GM21390 (cell line): ENCODE measurements around the gene TMC2.
"Not testable (repeated sequence)": the region's sequence is repeated elsewhere in the genome, so short reads cannot be mapped to it uniquely, and the experiment has no call there.

ENCODE experiments used
- ATAC-seq: cut with Tn5 transposase; IDR thresholded peaks from one replicate; pipeline ENCODE4 v1.9.1; 2021; ENCODE audit not compliant: unreplicated experiment

Gene TMC2, protein sequence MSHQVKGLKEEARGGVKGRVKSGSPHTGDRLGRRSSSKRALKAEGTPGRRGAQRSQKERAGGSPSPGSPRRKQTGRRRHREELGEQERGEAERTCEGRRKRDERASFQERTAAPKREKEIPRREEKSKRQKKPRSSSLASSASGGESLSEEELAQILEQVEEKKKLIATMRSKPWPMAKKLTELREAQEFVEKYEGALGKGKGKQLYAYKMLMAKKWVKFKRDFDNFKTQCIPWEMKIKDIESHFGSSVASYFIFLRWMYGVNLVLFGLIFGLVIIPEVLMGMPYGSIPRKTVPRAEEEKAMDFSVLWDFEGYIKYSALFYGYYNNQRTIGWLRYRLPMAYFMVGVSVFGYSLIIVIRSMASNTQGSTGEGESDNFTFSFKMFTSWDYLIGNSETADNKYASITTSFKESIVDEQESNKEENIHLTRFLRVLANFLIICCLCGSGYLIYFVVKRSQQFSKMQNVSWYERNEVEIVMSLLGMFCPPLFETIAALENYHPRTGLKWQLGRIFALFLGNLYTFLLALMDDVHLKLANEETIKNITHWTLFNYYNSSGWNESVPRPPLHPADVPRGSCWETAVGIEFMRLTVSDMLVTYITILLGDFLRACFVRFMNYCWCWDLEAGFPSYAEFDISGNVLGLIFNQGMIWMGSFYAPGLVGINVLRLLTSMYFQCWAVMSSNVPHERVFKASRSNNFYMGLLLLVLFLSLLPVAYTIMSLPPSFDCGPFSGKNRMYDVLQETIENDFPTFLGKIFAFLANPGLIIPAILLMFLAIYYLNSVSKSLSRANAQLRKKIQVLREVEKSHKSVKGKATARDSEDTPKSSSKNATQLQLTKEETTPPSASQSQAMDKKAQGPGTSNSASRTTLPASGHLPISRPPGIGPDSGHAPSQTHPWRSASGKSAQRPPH

GRCh38 chr20:2536560-2536986 is at the start of gene TMC2:
TMC2 (plus strand) TSS chr20:2536573; CDS start chr20:2536622, 49 bp downstream.
- ATAC-seq: no peak

GRCh38 chr20:2502808-2503384 is 33.5 kb upstream of the TMC2 start:
- not testable (repeated sequence) for ATAC-seq

- ATAC-seq: not testable (repeated sequence)
Observed at GRCh38 chr20:2504803-2505202, 31.6 kb upstream of the TMC2 start.

- not testable (repeated sequence) for ATAC-seq
Observed at GRCh38 chr20:2506426-2506825, 29.9 kb upstream of the TMC2 start.

DNA sequence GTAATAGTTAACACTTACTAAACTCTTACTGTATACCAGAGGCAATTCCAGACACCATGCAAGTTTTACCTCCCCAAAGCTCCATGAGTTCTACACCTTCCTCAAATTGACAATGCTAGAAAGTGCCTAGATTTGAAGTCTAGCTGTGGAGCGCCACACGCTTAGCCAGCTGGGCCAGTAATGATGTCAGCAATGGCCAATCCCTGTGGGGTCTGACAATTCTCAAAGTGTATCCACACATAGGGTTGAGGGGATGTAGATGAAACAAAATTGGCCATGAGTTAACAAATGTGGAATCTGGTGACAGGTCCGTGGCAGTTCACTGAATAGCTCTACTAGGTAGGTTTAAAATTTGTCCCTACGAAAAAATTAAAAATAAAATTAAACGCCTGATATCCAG is 28.9 kb upstream of the TMC2 start:
- no peak for ATAC-seq

GRCh38 chr20:2507875-2508630 is 28.3 kb upstream of the TMC2 start:
- peak; percentile 8 for ATAC-seq

GRCh38 chr20:2508631-2509467 is 27.5 kb upstream of the TMC2 start, which contains the start of gene ZNF343:
ZNF343 (minus strand) TSS chr20:2508915; CDS start chr20:2493895, 15,020 bp downstream.
- peak; percentile 96 for ATAC-seq

GRCh38 chr20:2509468-2509781 is 26.9 kb upstream of the TMC2 start:
- ATAC-seq: no peak

DNA sequence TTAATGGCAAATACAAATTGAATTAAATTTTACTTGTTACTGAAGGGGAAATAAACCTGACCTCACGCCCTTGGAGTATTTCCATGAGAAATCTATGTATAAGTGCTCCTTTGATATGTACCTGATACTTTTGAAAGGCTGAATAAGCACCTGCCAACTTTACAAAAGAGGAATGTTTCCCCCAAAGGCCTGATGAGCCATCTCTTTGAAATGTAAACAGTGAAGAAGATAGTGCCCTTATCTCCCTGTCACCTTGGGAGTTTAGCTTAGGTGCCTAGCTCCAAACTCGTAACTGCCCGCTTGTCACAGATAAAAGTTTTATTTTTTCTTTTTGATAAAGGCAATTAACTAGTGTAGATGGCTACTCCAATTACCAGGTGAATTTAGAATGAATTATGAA is 26.6 kb upstream of the TMC2 start:
- no peak for ATAC-seq

GRCh38 chr20:2515203-2515602 is 21.2 kb upstream of the TMC2 start:
- ATAC-seq: no peak

DNA sequence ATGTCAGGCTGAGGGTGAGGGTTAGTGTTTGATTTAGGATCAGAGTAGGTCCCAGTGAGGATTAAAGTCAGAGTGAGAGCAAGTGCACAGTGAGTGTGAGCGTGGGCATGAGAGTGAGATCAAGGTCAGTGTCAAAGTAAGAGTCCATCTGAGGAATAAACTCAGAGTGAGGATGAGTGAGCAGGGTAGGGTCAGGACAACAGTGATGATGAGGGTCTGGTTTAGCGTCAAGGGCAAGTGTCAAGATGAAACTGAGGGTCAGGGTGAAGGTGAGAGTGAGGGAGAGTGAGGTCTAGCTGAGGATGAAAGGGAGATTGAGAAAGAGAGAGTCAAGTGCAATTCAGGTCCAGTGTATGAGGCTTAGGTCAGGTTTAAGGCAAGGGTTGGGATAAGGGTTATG is 20.0 kb upstream of the TMC2 start:
- ATAC-seq: no peak

DNA sequence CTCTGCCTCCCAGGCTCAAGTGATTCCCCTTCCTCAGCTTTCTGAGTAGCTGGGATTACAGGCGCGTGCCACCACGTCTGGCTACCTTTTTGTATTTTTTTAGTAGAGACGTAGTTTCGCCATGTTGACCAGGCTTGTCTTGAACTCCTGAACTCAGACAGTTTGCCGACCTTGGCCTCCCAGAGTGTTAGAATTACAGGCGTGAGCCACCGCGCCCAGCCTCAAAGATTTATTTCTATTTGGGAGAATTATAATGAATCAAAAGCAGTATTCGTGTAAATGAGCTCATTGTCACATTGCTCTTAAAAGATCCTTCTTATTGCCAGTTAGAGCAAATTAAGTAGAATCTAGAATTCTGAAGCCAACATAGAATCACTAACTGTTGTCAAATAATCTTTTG is 18.3 kb upstream of the TMC2 start:
- no peak for ATAC-seq

DNA sequence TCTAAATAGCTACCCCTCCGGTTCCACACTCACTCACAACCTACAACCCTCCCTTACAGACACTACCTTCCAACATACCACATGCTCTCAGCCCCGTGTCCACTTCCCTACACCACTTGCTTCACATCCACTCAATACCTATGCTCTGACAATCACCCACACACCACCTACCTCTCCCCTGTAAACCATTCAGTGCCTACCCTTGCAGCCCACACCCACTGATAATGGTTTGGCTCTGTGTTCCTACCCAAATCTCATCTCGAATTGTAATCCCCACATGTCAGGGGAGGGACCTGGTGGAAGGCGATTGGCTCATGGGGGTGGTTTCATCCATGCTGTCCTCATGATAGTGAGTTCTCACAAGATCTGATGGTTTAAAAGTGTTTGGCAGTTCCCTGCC is 17.8 kb upstream of the TMC2 start:
- ATAC-seq: no peak

DNA sequence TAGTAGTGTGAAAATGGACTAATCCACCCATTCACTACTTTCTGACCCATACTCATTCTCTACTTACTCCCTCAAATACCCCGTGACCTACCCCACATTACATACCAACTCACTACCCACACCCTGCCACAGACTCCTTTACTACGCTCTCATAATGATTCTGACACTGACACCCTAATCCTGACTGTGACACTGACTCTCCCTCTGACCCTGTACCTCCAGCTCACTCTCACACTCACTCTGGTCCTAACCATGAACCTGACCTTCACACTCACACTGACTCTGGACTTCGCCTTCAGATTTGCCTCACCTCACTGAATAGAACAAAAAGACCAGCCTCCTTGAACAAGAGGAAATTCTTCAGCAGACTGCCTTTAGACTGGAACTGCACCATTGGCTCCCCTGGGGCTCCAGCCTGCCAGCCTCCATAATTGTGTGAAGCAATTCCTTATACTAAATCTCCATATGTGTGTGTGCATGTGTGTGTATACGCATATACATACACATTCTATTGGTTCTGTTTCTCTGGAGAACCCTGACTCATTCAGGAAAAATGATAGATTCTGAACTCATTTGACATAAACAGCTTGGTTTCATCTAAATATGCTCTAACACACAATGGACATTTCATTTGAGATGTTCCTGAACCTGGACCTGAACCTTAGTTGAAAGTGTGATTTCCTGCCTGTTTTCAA is 17.1 kb upstream of the TMC2 start:
- no peak for ATAC-seq

- ATAC-seq: no peak
Observed at GRCh38 chr20:2520617-2521016, 15.8 kb upstream of the TMC2 start.

- ATAC-seq: no peak
Observed at GRCh38 chr20:2521369-2522305, 14.7 kb upstream of the TMC2 start.

- ATAC-seq: not testable (repeated sequence)
Observed at GRCh38 chr20:2522826-2523429, 13.4 kb upstream of the TMC2 start.
